Inflammatory macrophage treated with lipopolysaccharide for 4 hours (primary cell): ENCODE results near the gene DNAJB14.

Experiments used
- DNase-seq: peaks from one replicate; pipeline ENCODE4 v3.0.0-alpha.2; 2020

Gene DNAJB14

DNA sequence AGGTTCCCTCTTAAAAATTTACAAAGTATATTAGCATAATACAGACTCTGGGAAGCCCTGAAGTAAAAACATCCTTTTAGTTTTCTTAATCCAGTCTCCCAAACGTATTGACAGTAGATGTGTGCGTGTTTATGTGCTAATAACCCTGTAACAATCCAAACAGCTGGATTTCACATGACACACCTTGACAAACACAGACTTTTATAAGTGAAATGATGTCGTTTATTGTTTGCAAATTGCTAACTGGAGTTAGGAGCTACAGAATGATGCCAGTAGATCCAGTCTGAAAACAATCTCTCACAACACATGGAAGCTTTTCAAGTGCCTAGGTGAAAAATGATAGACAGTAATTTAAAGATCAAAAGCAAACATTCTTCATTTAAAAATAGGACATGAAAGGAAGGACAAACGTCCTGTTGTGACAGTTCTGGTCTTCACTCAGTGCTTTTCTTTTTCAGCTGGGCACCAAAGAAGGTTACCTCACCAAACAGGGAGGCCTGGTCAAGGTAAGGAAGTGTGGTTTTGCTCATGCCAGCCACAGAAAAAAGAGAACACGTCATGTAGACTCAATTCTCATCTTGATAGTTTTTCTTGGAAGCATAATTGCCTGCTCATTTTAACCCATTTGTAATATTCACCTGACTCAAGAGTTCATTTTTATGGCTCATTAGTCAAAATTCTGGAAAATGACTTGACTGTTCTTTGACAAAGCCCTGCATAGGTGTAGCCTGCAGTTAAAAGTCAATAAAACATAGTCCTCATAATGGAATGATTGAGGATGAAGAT is 85.1 kb downstream of the DNAJB14 start:
- DNase-seq = no peak

DNA sequence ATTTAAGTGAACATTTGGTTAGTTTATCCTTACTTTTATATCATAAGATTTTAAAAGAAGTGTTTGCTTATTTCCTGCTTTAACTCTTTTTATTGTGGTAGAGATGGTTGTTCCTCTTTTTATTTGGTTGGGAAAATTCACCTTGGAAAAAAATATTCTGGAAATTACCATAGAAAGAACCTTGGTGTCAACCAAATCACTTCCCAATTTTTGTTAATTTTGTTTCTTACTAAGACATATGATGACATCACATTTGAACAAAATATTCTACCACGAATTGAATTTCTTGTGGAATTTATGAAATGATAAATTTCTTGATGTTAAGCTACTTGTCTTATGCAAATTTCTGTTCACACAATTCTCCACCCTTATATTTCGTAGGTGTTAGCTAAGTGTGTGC is 85.9 kb downstream of the DNAJB14 start:
- DNase-seq = peak; percentile 32

DNA sequence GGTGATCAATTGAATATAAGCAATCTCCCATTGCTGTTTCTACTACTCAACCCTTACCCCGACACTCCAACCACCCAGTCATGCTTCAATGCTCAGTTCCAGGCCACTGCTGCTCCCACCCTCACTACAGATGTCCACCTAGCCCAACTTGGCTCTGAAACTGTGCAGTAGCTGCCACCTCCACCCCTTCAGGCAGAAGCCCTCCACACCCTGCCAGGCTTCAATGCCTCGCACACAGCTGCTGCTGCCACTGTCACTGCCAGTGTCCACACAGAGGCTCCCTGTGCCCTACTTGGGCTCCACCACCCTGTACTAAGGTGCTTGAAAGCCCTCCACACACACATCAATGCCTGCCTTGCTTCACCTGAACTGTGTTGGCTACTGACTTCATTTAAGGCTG is 86.8 kb downstream of the DNAJB14 start:
- no peak for DNase-seq

DNA sequence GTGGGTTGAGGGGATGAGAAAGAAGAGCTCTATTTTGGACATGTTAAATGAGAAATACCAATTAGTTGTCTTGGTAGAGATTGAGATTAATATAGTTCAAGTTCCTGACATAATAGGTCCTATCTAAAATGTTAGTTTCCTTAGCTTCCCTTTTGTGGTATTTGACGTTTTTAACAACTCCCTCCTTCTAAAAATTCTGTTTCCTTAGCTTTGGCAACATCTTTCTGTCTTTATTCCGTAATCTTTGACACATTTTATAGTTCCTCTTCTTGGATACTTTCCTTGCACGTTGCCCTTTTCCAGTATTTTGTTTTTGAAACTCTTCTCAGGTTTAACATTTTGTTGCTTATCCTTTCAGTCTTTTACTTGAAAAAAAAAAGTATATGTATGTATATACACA is 89.1 kb downstream of the DNAJB14 start:
- DNase-seq = peak; percentile 82

DNA sequence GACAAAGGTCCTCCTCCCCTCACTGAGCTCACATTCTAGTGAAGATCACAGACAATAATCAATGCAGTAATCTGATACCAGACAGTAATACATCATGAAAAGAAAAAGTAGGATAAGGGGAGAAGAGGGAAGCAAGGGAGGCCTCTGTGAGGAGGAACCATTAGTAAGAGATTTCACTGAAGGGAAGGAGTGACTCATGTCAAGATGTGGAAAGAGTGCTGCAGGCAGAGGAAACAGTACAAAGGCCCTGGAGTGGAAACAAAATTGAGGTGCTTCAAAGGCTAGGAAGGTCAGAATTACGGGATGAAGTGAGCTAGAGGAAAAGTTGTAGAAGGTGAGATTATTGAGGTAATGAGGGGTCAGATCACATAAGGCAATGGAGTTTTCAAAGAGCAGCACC is 90.3 kb downstream of the DNAJB14 start:
- peak; percentile 92 for DNase-seq

DNA sequence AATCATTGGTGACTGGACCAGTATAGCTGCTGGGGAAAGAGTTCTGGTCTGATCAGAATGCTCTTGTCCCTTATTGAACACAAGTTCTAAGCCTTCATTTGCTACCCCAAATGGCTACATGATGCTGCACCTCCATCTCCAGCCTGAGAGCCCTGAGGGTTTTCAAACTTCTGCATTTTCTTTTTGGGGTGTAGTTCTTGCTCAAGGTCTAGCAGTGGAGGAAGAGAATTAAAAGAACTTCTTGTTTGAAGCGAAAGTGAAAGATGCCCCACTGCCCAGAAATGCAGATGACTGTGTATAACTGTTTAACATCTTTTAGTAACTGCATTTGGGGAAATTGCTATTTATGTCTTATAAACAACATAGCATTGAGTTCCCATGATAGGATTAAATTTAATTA is 90.7 kb downstream of the DNAJB14 start:
- peak; percentile 85 for DNase-seq

DNA sequence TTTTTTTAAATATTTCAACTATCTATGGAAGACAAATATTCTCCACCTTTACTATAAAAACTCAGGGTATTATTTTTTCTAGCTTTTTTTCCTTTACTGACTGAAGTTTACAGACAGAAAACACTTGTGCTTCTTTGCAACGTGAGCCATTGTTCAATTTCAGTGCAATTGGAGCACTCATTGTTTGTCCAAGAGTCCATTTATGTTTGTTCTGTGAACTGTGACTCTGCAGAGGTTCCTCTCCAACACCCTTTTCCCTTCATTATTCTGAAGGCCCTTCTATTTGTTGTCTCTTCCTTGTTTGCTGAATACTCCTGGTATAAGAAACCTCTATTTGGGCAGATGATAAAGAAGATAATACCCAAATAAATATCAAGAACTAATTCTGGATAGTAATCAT is 92.4 kb downstream of the DNAJB14 start:
- no peak for DNase-seq

DNA sequence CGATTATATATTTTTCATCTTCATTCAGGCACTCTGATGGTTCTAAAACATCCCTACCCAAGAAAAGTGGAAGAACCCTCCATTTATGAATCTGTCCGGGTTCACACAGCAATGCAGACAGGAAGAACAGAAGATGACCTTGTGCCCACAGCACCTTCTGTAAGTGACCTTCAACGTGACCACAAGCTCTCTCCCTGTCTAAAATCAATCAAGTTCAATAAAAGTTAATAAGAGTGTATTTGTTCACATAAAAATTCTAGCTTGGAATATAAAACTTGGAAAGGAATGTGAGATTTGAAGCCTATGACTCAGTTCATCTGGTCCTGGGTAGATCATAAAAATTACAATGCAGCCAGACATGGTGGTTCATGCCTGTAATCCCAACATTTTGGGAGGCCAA is 93.2 kb downstream of the DNAJB14 start:
- no peak for DNase-seq

DNA sequence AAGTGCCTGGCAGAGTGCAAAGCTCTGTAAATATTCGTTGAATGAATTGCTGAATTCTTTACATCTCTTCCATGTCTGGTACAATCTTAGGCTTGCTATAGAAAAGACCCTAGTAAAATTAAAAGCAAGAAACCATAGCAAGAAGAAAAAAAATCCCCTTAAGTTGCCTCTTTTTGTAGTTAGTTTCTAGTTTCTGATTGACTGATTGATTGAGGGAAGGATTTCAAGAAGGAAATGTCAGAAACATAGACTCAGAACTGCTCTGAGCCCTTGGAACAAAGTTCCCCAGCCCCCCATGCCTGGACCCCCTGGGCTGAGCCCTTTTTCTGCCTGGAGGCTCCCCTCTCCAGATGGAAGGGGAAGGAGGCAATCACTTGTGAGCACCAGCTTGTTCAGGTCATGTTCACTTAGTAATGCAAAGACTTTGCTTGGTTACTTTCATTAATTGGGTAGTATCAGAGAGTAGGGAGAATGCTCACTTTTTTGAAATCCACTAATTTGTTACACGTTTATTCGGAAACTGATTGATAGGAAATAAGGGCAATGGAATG is 94.1 kb downstream of the DNAJB14 start:
- no peak for DNase-seq

DNA sequence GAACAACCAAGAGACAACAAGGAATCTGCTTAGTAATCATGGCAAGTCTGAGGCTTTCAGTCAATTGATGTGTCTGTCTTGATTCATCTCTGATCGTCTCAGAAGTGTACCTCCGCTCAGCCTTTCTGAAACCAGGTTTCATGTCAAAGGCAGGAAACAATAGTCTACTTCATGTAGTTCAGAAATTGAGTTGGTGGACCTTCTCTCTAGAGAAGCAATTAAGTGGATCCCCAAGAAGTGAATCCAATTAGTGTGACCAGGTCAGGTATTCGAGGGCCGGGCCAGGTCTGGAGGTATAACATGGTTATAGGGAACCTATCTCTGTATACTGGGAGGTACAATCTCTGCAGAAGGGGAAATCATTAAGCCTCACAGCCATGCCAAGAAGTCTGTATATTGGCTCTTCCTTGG is 97.8 kb downstream of the DNAJB14 start:
- no peak for DNase-seq

DNA sequence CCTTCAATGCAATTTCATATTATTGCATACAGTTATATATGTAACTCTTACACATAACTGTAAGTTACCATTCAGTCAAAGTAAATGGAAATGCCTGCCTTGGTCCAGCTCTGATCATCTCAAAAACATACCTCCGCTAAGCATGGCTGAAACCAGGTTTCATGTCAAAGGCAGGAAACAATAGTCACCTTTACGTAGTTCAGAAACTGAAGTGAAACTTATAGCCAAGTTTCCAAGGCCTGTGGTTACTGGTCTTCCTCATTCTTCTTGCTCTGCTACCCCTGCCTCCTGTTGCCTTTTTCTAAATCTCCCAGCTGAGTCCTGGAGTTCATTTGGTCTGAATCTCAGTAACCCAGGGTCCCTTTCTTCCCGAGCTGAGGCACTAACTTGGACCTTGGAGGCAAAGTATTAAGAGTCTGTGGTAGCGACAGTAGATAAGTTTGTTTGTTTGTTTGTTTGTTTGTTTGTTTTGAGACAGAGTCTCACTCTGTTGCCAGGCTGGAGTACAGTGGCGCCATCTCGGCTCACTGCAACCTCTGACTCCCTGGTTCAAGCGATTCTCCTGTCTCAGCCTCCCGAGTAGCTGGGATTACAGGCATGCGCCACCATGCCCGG is 98.9 kb downstream of the DNAJB14 start:
- peak; percentile 49 for DNase-seq

DNA sequence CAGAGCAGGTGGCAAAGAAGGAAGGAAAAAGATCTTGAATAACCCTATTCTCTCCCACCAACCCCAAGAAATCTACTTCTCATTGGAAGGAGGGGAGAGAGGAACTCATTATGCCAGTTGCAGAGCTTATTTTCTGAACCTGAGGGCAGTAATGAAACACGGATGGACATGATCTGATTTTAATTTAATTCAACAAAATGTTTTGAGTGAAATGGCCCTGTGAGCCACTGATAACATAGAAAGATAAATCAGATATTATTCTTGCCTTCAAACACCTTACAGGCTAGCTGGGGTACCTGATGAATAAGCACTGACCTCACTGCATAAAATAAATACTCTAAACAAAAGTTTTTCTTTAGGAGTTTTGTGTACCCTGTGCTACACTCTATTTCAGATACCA is 99.5 kb downstream of the DNAJB14 start:
- no peak for DNase-seq
